Thoracic aorta (tissue), 2 donors: ENCODE measurements around the gene PRICKLE1. TPM values are rescaled to one million over a fixed set of nuclear protein-coding genes. Genes with fewer than 3 reads are reported as not detected.
A peak's percentile ranks its signal among the peaks of the same experiment; 100 is the strongest.

Experiments
- ATAC-seq: fragments of 150-250 bp; one replicate; pipeline ENCODE4 v1.8.0; 2017; ENCODE audit warnings: low read depth; ENCODE audit not compliant: insufficient number of reproducible peaks, low FRiP score
- DNase-seq: peaks from one replicate; pipeline ENCODE4 v3.0.0-alpha.2; 2020; ENCODE audit warnings: low spot score
- H3K27ac ChIP-seq, 2 donors: fragments of 200-600 bp; sonication (generic); 1 replicate in 1 of 2; 2 replicates in 1 of 2; pipeline ENCODE4 v1.5.1; 2016; ENCODE audit warnings: mild to moderate bottlenecking in 2 of 2, moderate library complexity in 2 of 2
- H3K27me3 ChIP-seq: fragments of 200-600 bp; sonication (generic); replicated peaks from 2 replicates; pipeline ENCODE4 v1.6.0; 2016; ENCODE audit warnings: mild to moderate bottlenecking; ENCODE audit not compliant: insufficient read depth
- H3K36me3 ChIP-seq: fragments of 200-600 bp; sonication (generic); one replicate; pipeline ENCODE4 v1.5.1; 2016
- H3K4me1 ChIP-seq, 2 donors: fragments of 200-600 bp; sonication (generic); 1 replicate in 1 of 2; 2 replicates in 1 of 2; pipeline versions ENCODE4 v1.5.1 to v1.6.0; 2016; ENCODE audit warnings: low read depth in 2 of 2, mild to moderate bottlenecking in 1 of 2; ENCODE audit not compliant: control insufficient read depth in 1 of 2
- H3K4me3 ChIP-seq: fragments of 200-600 bp; sonication (generic); 2 replicates; pipeline ENCODE4 v1.5.1; 2016; ENCODE audit warnings: mild to moderate bottlenecking
- H3K9me3 ChIP-seq: fragments of 200-600 bp; sonication (generic); 2 replicates; pipeline ENCODE4 v1.5.1; 2016
- CTCF ChIP-seq: fragments of 200-600 bp; sonication (generic); IDR thresholded peaks from one replicate; pipeline ENCODE4 v1.5.1; 2019; ENCODE audit warnings: antibody characterized with exemption
- total RNA-seq, 2 donors: library from RNA; depleted of rRNA; stranded (reverse); fragments of >200 nt; gene quantifications; one replicate each; pipeline versions ENCODE4 v1.1.0 to v1.2.3, GENCODE V29; 2016

PRICKLE1 gene
- total RNA-seq, 2 donors from 2014 or later = 3.9 to 11.5 TPM

GRCh38 chr12:42482748-42483520 lies 106.6 kb downstream of the PRICKLE1 start:
- Histone ChIP-seq H3K9me3 (no peaks in the 10 kb centered on the region), H3K27ac (peak overlapping the region; percentile 49 to 75), H3K4me3 (peak overlapping the region; percentile 95), H3K4me1 (peaks cover 3 to 23% of the 10 kb centered on the region in 2 donors), H3K27me3 (no peaks in the 10 kb centered on the region), H3K36me3 (no peaks in the 10 kb centered on the region)
- peak; percentile 51 for ATAC-seq
- DNase-seq = peak; percentile 6
- TF ChIP-seq CTCF = peak; percentile 92

DNA sequence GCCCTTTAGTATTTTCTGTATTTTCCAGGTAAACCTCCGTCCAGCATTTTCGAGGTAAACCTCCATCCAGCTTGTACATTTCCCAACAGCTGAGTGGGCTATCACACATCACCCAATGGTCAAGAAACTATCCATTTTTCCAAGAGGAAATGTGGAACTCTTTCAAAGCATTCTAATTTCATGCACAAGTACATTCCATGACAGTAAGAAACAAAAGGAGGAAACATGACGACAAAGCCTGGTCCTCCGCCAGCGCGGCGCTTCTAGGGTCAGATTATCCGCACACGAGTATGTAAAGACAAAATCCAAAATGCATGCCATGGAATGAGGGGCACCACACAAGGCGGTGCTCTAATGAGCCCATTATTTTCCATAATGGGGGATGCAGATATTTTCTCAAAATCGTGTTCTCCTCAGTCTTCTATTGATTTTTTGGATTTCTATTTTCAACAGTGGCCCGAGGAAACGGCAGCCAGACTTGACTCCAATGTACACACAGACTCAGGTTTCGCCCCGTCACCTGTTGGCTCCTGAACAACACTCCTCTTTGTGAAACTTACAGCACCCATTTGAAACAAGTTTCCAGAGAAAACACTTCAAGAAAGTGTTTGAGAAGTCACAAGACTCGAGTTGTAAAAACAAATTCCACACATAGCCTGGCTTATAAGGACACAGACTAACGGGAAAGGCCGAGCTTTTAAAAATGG lies 107.4 kb downstream of the PRICKLE1 start:
- DNase-seq (no peak), ATAC-seq (peak; percentile 20)

DNA sequence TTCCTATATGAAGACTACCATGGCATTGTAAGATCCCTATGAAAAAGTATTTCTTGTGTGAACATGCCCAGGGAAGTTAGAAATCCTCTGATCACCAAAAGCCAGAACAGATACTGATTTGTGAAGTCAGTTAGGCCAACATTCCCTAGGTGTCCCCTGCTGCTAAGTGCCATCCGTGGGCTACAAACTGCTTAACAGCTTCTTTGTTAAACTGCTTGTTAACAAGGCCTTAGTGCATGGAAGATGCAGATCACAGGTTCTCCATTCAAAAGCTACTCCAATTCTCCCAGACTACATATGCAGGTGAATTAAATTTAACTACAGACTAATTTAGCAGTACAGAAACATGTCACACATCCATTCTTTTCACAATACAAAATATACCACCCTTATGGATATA lies 108.2 kb downstream of the PRICKLE1 start:
- no peaks in the 10 kb centered on the region for H3K27me3 ChIP-seq
- no peaks in the 10 kb centered on the region for H3K36me3 ChIP-seq
- no peak for TF ChIP-seq CTCF
- H3K4me3 ChIP-seq = no peak overlapping the region
- ATAC-seq (no peak), DNase-seq (no peak)
- H3K4me1 ChIP-seq = peaks cover 3 to 23% of the 10 kb centered on the region in 2 donors
- no peaks in the 10 kb centered on the region for H3K9me3 ChIP-seq
- H3K27ac ChIP-seq = no peak overlapping the region

More for the DNA sequence above, 107.4 kb downstream of the PRICKLE1 start:
- no peak for TF ChIP-seq CTCF
- Histone ChIP-seq H3K27ac (peak overlapping the region; percentile 49 to 75), H3K27me3 (no peaks in the 10 kb centered on the region), H3K4me1 (peaks cover 3 to 23% of the 10 kb centered on the region in 2 donors), H3K4me3 (peak overlapping the region; percentile 95), H3K9me3 (no peaks in the 10 kb centered on the region), H3K36me3 (no peaks in the 10 kb centered on the region)

DNA sequence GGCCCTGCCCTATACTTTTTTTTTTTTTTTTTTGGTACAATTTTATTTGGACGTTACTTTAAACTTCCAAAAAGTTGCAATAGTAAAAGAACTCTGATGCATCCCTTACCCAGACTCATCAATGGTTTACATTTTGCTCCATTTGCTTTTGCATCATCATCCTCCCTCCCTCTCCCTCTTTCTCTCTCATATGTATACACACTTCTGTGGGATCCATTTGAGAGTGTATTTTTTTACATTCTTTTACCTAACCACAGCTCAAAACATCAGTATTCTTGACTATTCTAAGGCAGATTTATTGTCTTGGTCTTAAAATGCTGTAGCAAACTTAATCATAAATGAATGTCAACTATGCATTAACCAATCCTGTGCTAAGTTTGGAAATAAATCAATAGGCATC lies 111.6 kb downstream of the PRICKLE1 start:
- Histone ChIP-seq H3K4me1 (peaks cover 0 to 13% of the 10 kb centered on the region in 2 donors), H3K4me3 (no peak overlapping the region), H3K36me3 (no peaks in the 10 kb centered on the region), H3K27me3 (no peaks in the 10 kb centered on the region), H3K9me3 (no peaks in the 10 kb centered on the region), H3K27ac (no peak overlapping the region)
- TF ChIP-seq CTCF = no peak
- ATAC-seq = no peak
- DNase-seq = no peak

DNA sequence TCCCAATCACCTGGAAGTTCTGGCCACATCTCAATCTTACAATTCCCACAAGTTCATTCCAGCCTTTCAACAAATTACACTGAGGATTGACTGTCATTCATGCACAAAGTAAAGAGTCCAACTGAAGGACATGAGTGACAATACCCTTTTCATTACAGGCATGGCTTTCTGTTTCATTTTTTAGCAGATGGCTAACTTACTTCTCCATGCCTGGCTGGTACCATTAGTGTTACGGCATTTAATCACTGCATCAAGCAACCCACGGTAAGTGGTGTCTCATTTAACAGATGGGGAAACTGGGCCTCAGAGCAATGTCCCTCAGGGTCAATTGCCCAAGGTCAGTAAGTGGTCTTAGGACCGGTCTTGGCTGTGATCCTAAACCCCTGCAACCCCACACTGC lies 114.4 kb downstream of the PRICKLE1 start:
- Histone ChIP-seq H3K4me1 (no peaks in the 10 kb centered on the region), H3K27ac (no peak overlapping the region), H3K4me3 (no peak overlapping the region), H3K36me3 (no peaks in the 10 kb centered on the region), H3K9me3 (no peaks in the 10 kb centered on the region), H3K27me3 (no peaks in the 10 kb centered on the region)
- DNase-seq (no peak), ATAC-seq (no peak)
- no peak for TF ChIP-seq CTCF
